ENCODE measurements around the gene DUOX2. TPM values are rescaled to one million over a fixed set of nuclear protein-coding genes. Genes with fewer than 3 reads are reported as not detected.
"Not testable (repeated sequence)": the region's sequence is repeated elsewhere in the genome, so short reads cannot be mapped to it uniquely, and the experiment has no call there.

Gene DUOX2
- total RNA-seq, 3 donors from 2014 or later (not counting 1 experiment from before 2014, with no cell fraction given) = 2.5 TPM; not detected in 2

DNA sequence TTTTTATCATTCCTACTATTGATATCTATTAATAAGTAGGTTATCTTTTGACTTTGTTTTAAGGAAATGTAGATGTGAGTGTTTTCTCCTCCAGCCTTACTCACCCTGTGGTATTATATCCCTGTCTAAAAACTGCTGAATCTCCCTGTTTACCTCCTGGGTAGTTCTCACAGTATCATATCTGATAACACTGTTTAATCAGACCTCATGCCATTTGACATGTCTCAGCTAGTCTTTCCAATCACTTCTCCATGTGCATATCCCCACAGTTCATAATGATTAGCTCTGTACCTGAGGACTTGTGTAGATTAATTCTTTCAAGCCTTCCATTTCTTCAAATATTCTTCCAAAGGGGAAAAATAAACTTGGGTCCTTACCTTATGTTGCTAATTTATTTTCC lies 30.7 kb downstream of the DUOX2 start:
- ATAC-seq (no peak), DNase-seq (no peak)
- Mint-ChIP-seq H3K36me3 (no peaks in the 10 kb centered on the region), H3K9me3 (no peaks in the 10 kb centered on the region), H3K4me1 (no peaks in the 10 kb centered on the region), H3K4me3 (no peak overlapping the region), H3K27me3 (ENCODE audit: low read depth in 2 of 2) (peaks cover 16 to 27% of the 10 kb centered on the region in 2 donors), H3K27ac (no peak overlapping the region)
- TF ChIP-seq, protein P1, sequence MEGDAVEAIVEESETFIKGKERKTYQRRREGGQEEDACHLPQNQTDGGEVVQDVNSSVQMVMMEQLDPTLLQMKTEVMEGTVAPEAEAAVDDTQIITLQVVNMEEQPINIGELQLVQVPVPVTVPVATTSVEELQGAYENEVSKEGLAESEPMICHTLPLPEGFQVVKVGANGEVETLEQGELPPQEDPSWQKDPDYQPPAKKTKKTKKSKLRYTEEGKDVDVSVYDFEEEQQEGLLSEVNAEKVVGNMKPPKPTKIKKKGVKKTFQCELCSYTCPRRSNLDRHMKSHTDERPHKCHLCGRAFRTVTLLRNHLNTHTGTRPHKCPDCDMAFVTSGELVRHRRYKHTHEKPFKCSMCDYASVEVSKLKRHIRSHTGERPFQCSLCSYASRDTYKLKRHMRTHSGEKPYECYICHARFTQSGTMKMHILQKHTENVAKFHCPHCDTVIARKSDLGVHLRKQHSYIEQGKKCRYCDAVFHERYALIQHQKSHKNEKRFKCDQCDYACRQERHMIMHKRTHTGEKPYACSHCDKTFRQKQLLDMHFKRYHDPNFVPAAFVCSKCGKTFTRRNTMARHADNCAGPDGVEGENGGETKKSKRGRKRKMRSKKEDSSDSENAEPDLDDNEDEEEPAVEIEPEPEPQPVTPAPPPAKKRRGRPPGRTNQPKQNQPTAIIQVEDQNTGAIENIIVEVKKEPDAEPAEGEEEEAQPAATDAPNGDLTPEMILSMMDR (IDR thresholded peaks at IDR 0.05) = no peak
- H3K4me1 ChIP-seq (ENCODE audit: control insufficient read depth, insufficient read depth, low read length) = no peaks in the 10 kb centered on the region
- no peaks in the 10 kb centered on the region for H3K9me3 ChIP-seq (ENCODE audit: control insufficient read depth, insufficient read depth, low read length)
- no peaks in the 10 kb centered on the region for H3K36me3 ChIP-seq (ENCODE audit: control insufficient read depth, insufficient read depth, low read length)
- H3K4me3 ChIP-seq (ENCODE audit: low read length) = no peak overlapping the region
- H3K27ac ChIP-seq (ENCODE audit: low read length) = no peak overlapping the region
- intact Hi-C loops (cut with micrococcal nuclease) = no loop called here
- H3K27me3 ChIP-seq (ENCODE audit: control insufficient read depth, insufficient read depth, low read length) = peaks cover 8% of the 10 kb centered on the region

DNA sequence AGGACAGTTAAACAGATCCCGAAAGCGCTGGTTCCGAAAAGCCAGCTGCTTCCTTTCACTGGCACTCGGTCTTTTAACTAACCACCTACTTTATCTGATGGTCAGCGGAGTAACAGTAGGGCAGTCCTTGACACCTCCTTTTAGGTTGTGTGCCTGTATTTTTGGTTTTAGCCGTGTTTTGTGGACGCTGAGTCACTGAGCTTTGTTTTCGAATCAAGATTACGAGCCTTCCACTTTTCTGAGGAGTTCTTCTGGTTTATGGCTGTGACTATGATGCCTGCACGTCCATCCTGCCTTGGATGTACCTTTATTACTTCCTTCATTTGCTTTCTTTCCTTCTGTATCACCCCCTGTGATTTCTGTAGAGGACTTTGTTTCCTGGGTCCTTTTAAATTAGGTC lies 31.6 kb downstream of the DUOX2 start:
- H3K4me3 Mint-ChIP-seq; H3K9me3 Mint-ChIP-seq; DNase-seq; H3K27me3 ChIP-seq (ENCODE audit: control insufficient read depth, insufficient read depth, low read length); H3K9me3 ChIP-seq (ENCODE audit: control insufficient read depth, insufficient read depth, low read length); intact Hi-C loops (cut with micrococcal nuclease); H3K27ac ChIP-seq (ENCODE audit: low read length); H3K36me3 ChIP-seq (ENCODE audit: control insufficient read depth, insufficient read depth, low read length); H3K4me3 ChIP-seq (ENCODE audit: low read length); H3K4me1 Mint-ChIP-seq; H3K4me1 ChIP-seq (ENCODE audit: control insufficient read depth, insufficient read depth, low read length); H3K27ac Mint-ChIP-seq; H3K36me3 Mint-ChIP-seq: not testable (repeated sequence)
- WGBS (ENCODE audit: insufficient coverage) = 75% methylated on average over 4 of the region's 10 CpGs
- peak in 1 of 3 donors; percentile 70 for ATAC-seq
- peaks cover 15 to 26% of the 10 kb centered on the region in 2 donors for H3K27me3 Mint-ChIP-seq (ENCODE audit: low read depth in 2 of 2)

DNA sequence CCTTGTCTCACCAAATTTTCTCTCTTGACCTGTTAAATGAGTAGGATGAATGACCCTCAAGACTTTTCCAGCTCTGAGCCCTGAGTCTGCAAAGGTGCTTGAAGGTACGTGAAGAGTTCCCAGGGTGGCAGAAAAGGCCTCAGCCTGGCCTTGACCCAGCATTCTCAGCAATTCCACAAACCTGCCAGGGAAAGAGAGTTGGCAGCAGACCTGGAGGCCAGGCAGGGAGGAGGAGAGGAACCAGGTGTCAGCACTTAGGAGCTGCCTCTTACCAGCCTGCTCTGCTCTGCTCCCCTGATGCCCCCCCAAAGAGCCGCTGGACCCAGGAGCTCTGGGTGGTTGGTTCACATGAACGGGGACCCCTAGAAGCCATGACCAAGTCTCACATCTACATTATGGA lies 33.4 kb downstream of the DUOX2 start:
- H3K9me3 Mint-ChIP-seq; H3K36me3 Mint-ChIP-seq; H3K27me3 ChIP-seq (ENCODE audit: control insufficient read depth, insufficient read depth, low read length); H3K4me1 ChIP-seq (ENCODE audit: control insufficient read depth, insufficient read depth, low read length); DNase-seq; H3K9me3 ChIP-seq (ENCODE audit: control insufficient read depth, insufficient read depth, low read length); H3K4me1 Mint-ChIP-seq; H3K4me3 ChIP-seq (ENCODE audit: low read length); H3K36me3 ChIP-seq (ENCODE audit: control insufficient read depth, insufficient read depth, low read length); ATAC-seq; H3K4me3 Mint-ChIP-seq; H3K27ac ChIP-seq (ENCODE audit: low read length); H3K27ac Mint-ChIP-seq; intact Hi-C loops (cut with micrococcal nuclease): not testable (repeated sequence)
- H3K27me3 Mint-ChIP-seq (ENCODE audit: low read depth in 2 of 2) = peaks cover 11 to 18% of the 10 kb centered on the region in 2 donors
- 95% methylated on average over 2 of the region's 3 CpGs for WGBS (ENCODE audit: insufficient coverage)

DNA sequence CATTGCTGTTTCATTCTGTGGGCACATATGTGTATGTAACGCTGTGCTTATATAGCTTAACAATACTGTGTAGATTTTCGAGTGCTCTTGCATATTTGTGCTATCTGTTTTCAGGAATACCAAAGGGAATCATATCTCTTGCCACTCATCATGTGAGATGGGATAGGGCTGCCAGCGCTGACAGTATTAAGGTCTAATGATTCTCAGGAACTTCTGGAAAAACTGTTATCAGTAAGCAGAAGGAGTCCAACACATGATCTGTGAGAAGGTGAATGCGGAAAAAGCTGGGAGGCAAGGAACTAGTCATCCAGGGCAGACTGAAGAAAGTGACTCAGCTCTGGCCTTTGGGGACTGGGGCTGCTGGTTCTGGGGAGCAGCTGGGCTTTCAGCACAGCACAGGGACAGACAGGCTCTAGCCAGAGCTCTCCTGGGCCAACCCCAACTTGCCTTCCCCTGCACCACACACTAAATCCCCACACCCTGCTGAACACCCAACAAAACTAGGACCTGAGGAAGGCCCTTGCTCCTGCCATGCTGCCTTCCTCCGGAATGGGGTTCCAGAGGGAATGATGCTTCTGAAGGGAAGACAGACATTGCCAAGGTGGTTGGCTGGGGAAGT lies 34.2 kb downstream of the DUOX2 start:
- H3K27ac Mint-ChIP-seq; DNase-seq; ATAC-seq; intact Hi-C loops (cut with micrococcal nuclease); H3K9me3 ChIP-seq (ENCODE audit: control insufficient read depth, insufficient read depth, low read length); H3K27me3 ChIP-seq (ENCODE audit: control insufficient read depth, insufficient read depth, low read length); H3K9me3 Mint-ChIP-seq; H3K4me1 ChIP-seq (ENCODE audit: control insufficient read depth, insufficient read depth, low read length); H3K36me3 ChIP-seq (ENCODE audit: control insufficient read depth, insufficient read depth, low read length); H3K4me3 Mint-ChIP-seq; H3K27ac ChIP-seq (ENCODE audit: low read length); H3K4me3 ChIP-seq (ENCODE audit: low read length); H3K36me3 Mint-ChIP-seq; H3K4me1 Mint-ChIP-seq: not testable (repeated sequence)
- peaks cover 11 to 18% of the 10 kb centered on the region in 2 donors for H3K27me3 Mint-ChIP-seq (ENCODE audit: low read depth in 2 of 2)
- WGBS (ENCODE audit: insufficient coverage) = 90% methylated on average over 2 of the region's 5 CpGs

DNA sequence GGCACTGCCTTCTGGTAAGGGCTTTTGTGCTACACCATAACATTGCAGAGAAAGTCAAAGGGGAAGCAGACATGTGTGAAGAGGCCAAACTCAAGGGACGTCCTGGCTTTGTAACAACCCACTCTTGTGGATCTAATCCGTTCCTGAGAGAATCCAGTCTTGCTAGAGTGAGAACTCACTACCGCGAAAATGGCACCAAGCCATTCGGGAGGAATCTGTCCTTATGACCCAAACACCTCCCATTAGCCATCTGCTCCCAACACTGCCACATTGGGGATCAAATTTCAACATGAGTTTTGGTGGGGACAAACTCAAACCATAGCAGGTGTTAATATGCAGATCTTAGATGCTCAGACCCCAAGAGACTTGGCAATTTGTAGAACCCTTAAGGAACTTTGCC lies 34.8 kb downstream of the DUOX2 start:
- H3K27ac ChIP-seq (ENCODE audit: low read length); H3K4me3 Mint-ChIP-seq; H3K4me1 Mint-ChIP-seq; intact Hi-C loops (cut with micrococcal nuclease); DNase-seq; H3K4me3 ChIP-seq (ENCODE audit: low read length); H3K27me3 ChIP-seq (ENCODE audit: control insufficient read depth, insufficient read depth, low read length); H3K4me1 ChIP-seq (ENCODE audit: control insufficient read depth, insufficient read depth, low read length); H3K36me3 Mint-ChIP-seq; H3K27ac Mint-ChIP-seq; H3K36me3 ChIP-seq (ENCODE audit: control insufficient read depth, insufficient read depth, low read length); ATAC-seq; H3K9me3 ChIP-seq (ENCODE audit: control insufficient read depth, insufficient read depth, low read length); H3K9me3 Mint-ChIP-seq: not testable (repeated sequence)
- peaks cover 9 to 13% of the 10 kb centered on the region in 2 donors for H3K27me3 Mint-ChIP-seq (ENCODE audit: low read depth in 2 of 2)
- whole genome bisulfite sequencing (ENCODE audit: insufficient coverage) = 88% methylated on average over 5 of the region's 5 CpGs

DNA sequence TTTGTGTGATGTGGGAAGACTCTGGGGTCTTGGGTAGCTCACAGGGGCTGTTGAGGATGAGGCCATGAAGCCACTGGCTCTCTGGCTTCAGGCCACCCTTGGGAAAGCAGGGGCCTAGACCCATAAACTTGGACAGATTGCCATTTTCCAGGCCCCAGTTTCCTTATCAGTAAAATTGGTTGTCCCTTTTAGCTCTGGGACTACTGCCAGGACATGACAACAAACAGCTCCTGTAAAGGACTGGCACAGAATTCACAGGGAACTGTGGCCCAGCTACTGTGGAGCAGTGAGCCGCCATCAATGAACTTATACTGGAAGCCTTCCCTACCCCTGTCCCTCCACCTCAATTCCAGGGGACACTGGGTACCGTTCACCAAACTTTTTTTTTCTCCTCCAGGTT lies 36.6 kb downstream of the DUOX2 start:
- 100% methylated on average over 1 of the region's 2 CpGs for WGBS (ENCODE audit: insufficient coverage)
- ATAC-seq; H3K27ac ChIP-seq (ENCODE audit: low read length); H3K4me3 Mint-ChIP-seq; H3K27ac Mint-ChIP-seq; intact Hi-C loops (cut with micrococcal nuclease); H3K4me3 ChIP-seq (ENCODE audit: low read length); H3K36me3 ChIP-seq (ENCODE audit: control insufficient read depth, insufficient read depth, low read length); H3K4me1 ChIP-seq (ENCODE audit: control insufficient read depth, insufficient read depth, low read length); H3K27me3 ChIP-seq (ENCODE audit: control insufficient read depth, insufficient read depth, low read length); H3K4me1 Mint-ChIP-seq; H3K27me3 Mint-ChIP-seq (ENCODE audit: low read depth in 2 of 2); H3K9me3 Mint-ChIP-seq; DNase-seq; H3K9me3 ChIP-seq (ENCODE audit: control insufficient read depth, insufficient read depth, low read length); H3K36me3 Mint-ChIP-seq: not testable (repeated sequence)

DNA sequence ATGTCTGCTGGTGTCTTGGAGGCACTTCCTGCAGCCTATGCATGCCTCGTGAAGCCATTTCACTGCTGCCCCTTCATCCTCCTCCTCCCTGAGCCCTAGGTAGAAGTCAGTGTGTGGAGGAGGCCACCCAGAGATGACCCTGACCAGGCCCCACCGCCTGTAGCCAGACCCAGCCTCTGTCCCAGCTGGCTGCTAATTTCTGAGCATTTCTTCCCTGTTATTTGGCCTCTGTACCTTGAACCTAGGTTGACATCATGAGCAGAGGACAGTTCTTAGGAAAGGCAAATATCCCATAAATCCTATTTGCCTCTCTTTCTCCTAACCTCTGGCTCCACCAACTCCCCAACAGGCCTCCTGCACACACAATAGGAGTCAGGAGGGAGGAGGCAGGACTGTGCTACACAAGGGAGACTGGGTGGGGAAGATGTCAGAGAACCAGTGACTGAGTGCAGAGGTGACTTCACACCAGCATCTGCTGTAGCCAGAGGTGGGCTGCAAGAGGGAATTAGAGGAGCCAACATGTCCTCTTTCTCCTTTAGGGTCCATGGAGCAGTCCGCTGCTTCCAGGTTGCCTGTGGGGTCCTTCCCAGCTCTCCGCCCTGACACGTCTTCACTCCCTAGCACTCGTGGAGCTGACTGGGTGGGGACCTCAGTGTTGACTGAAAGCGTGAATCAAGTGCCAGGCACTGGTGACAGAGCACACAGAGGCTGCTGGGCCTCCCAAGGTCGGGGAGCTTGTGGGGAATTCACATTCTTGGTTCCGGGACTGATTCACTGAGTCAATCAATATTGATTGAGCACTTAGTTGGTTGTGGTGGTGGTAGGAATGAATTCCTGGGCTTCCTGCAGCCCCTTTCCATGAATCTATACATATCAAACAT lies 38.3 kb downstream of the DUOX2 start:
- intact Hi-C loops (cut with micrococcal nuclease) = not testable (repeated sequence)

More for the DNA sequence above, 38.3 kb downstream of the DUOX2 start:
- not testable (repeated sequence) for H3K9me3 Mint-ChIP-seq; H3K27ac ChIP-seq (ENCODE audit: low read length); DNase-seq; H3K4me1 Mint-ChIP-seq; H3K9me3 ChIP-seq (ENCODE audit: control insufficient read depth, insufficient read depth, low read length); H3K27me3 ChIP-seq (ENCODE audit: control insufficient read depth, insufficient read depth, low read length); H3K27me3 Mint-ChIP-seq (ENCODE audit: low read depth in 2 of 2); H3K4me1 ChIP-seq (ENCODE audit: control insufficient read depth, insufficient read depth, low read length); H3K36me3 ChIP-seq (ENCODE audit: control insufficient read depth, insufficient read depth, low read length); H3K4me3 ChIP-seq (ENCODE audit: low read length); H3K36me3 Mint-ChIP-seq; ATAC-seq; H3K4me3 Mint-ChIP-seq; H3K27ac Mint-ChIP-seq
- WGBS (ENCODE audit: insufficient coverage) = 89% methylated on average over 1 of the region's 9 CpGs
